C4-2B (cell line): ENCODE data around the gene SLFNL1.

ENCODE experiments used
- H3K27ac ChIP-seq: fragments of 450-650 bp; 2 replicates; pipeline ENCODE4 v1.5.1; 2017
- ZFX ChIP-seq: fragments of 450-650 bp; IDR thresholded peaks from 2 replicates; pipeline ENCODE4 v1.6.1; 2017
- TF ChIP-seq, protein P1 (sequence below): fragments of 450-650 bp; conservative IDR thresholded peaks from 2 replicates; pipeline ENCODE4 v1.5.1; 2017; ENCODE audit warnings: mild to moderate bottlenecking

Gene SLFNL1

DNA sequence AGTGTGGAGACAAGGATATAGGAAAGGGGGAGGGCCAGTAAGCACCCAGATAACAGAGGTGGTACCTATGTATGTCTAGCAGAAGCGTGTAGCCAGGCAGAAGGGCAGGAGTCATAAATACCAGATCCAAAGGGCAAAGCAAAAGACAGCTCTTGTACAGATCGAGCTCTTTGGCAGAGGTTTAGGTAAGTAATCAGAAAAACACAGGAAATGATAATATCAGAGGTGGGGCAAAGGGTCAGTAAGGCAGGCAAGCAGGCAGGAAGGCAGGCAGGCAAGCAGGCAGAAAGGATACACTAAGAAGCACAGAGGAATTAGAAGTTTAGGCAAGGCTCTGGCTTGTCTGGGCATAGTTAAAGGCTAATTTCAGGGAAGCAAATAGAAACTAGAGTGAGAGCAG, 22.7 kb upstream of the SLFNL1 start:
- no peak for TF ChIP-seq ZFX
- TF ChIP-seq, protein P1, sequence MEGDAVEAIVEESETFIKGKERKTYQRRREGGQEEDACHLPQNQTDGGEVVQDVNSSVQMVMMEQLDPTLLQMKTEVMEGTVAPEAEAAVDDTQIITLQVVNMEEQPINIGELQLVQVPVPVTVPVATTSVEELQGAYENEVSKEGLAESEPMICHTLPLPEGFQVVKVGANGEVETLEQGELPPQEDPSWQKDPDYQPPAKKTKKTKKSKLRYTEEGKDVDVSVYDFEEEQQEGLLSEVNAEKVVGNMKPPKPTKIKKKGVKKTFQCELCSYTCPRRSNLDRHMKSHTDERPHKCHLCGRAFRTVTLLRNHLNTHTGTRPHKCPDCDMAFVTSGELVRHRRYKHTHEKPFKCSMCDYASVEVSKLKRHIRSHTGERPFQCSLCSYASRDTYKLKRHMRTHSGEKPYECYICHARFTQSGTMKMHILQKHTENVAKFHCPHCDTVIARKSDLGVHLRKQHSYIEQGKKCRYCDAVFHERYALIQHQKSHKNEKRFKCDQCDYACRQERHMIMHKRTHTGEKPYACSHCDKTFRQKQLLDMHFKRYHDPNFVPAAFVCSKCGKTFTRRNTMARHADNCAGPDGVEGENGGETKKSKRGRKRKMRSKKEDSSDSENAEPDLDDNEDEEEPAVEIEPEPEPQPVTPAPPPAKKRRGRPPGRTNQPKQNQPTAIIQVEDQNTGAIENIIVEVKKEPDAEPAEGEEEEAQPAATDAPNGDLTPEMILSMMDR = no peak

DNA sequence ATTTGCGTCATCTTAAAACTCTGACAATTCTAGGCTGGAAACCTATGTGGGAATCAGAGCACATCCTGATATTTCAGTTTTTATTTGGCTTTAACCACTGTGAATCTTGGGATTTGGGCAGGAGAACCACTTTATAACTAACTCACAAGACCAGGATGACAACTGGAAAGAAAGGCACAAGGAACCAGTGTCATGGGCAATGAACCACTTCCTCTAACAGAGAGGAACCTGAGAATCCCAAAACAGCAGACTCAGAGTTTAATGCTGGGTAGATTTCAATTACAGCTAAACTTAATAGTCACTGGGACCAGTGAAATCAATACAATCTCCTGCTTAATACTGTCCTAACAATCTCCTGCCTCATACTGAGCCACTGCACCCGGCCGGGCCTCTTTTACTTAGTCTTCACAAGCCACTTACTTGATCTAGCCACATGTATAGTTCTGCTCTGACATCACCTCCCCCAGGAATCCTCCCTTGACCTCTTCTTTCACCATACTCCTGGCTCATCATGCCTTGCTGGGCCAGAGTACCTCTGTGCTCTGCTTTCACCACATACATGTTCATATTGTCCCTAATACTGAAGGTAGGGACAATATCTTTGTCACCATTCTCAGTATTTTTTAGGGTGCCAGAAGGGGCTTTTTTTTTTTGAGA, 20.2 kb upstream of the SLFNL1 start:
- no peak overlapping the region for H3K27ac ChIP-seq
- TF ChIP-seq, protein P1 = no peak
- TF ChIP-seq ZFX = no peak

More for the DNA sequence above, 22.7 kb upstream of the SLFNL1 start:
- peak overlapping the region; percentile 94; the same call in 1 of the 2 replicates for H3K27ac ChIP-seq

DNA sequence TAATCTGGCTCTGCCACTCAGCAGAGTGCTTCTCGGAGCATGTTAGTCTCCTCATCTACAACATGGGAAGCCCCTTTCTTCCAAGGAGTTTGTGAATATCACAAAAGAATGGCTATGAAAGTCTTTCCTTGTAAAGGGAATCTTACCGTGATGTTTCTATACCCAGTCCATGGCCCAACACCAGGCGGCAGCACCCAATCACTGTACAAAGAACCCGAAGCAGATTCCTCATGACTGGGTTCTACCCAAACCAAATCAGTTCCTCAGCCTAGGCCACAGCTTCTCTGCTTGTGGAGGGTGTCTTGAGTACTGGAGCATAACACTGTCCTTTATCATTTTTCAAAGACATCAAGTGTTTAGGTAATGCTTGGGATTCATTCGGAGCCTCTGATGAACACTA, 16.6 kb upstream of the SLFNL1 start:
- H3K27ac ChIP-seq = no peak overlapping the region
- TF ChIP-seq, protein P1 = no peak; the same call in 1 of the 2 replicates
- TF ChIP-seq ZFX = no peak

DNA sequence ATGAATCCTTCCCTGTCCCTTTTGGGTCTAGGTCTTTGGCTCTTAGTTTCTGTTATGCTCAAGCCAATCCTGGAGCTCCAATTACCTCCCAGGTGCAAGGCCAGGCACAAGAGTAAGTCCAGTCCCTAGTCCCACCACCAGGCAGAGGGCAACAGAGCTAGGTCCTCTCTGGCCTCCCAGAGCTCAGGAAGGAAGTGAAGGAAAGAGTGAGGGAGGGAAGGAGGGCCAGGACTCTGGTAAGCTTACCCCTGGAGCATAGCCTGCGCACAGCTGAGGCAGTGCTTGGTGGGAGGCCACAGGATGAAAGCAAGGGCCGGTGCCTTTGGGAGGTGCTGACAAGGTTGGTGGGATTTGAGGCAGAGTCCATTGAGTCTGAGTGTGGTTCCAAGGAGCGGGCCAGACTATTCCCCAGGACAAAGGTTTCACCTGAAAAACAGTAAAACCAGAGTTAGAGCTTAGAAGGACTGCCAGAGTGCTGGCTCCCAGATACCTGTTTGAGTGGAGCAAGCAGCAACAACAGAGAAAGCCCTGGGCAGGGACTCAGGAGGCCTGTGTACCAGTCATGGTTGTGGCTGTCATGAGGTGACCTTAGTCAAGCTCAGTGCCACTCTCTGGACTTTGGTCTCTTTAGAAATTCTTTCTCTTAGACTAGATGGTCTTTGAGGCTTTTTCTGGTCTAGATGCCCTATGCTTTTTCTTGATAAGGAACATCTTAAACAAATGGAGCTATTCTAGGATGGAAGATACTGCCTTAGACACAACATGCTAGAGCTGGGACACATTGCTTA, 15.8 kb upstream of the SLFNL1 start:
- no peak overlapping the region for H3K27ac ChIP-seq
- TF ChIP-seq, protein P1 = no peak
- no peak for TF ChIP-seq ZFX

DNA sequence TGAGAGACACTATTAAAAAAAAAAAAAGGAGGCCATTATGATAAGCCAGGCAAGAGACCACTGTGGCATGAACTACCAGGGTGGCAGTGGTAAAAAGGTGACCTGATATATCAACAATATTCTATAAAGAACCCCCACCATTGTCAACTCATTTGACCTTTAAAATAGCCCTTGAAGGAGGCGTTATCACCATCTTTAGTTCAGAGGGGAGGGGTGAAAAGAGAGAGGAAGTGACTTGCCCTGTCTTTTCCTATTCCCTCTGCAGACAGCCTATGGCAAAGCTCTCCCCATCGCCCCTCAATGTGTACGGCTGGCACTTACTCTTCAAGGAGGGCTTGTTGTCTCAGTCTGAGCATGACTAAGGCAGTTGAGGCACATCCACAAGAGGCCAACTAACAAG, 11.7 kb upstream of the SLFNL1 start:
- TF ChIP-seq, protein P1 = no peak
- TF ChIP-seq ZFX = no peak
- H3K27ac ChIP-seq = no peak overlapping the region

DNA sequence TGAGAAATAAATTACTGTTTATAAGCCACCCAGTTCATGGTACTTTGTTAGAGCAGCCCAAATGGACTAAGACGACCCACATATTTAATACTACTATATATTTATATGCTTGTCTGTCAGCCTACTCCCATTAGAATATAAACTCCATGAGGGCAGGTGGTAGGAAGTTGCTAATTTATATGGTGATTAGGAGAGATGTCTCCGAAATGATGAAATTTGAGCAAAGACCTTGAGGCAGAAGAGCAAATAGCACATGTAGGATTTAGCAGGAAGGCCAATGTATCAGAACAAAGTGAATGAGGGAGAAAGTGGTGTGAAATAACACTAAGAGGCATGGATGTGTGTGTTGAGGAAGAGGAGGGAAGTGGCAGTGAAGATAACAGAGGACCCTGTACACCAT, 10.6 kb upstream of the SLFNL1 start:
- TF ChIP-seq, protein P1 = no peak
- TF ChIP-seq ZFX = no peak

DNA sequence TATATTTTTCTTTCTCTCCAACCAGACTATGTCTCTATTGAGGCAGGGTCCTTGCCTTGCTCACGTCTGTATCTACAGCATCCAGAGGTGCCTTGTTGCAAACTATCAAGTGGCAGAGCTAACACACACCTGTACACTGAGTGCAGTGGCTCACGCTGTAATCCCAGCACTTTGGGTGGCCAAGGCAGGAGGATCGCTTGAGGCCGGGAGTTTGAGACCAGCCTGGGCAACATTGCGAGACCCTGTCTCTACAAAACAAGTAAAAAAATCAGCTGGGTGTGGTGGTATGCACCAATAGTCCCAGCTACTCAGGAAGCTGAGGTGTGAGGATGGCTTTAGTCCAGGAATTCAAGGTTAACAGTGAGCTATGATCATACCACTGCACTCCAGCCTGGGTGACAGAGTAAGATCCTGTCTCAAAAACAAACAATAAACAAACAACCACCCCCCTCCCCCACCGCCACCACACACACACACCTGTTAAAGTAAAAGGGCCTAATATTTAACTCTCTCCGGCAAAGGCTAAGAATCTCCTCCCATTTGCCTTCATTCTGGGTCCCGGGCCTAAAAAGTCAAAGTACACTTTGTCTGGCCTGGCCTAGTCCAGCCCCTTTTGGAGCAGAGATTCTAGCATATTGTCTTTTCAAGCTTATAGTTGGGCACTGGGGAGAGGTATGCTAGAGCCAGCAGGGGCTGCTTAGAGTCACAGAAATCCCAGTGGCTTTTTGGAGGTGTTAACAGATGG, 9.5 kb upstream of the SLFNL1 start:
- no peak for TF ChIP-seq ZFX
- TF ChIP-seq, protein P1 = no peak
- no peak overlapping the region for H3K27ac ChIP-seq

More for the DNA sequence above, 10.6 kb upstream of the SLFNL1 start:
- H3K27ac ChIP-seq = no peak overlapping the region
